ENCODE measurements around the gene PPFIA4.
"Not testable (repeated sequence)": the region's sequence is repeated elsewhere in the genome, so short reads cannot be mapped to it uniquely, and the experiment has no call there.

The PPFIA4 gene

DNA sequence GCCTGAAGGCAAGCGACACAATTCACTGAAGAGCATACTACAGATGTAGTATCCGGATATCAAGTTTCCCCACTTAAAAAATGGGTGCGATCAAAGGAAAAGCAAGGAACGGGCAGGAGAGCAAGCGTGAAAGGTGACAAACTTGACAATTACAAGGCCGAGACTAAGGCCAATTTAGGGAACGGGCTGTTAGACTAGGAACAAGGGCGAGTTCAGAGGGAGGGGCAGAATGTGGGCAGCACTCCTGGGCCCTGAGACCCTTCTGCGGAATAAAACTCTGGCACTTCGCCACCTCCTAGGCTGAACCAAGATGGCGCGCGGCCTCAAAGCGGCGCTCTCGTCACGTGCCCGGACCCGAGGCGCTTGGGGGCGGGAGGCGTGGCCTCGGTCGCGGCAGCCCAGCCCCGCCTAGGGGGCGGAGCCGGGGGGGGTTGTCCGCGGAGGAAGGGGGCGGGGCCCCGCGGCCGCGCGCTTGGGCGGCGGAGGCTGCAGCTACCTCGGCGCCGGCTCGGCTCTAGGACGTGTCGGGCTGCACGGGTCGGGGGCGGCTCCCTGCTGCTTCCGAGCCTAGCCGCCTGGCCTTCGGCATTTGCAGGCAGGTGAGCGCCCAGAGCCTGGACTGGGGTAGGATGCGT, at the start of gene PPFIA4:
Gene PPFIA4, plus strand, starts transcription at position 461 of the 635 bp plus-strand sequence. CDS start 12,518 bp downstream, outside the sequence.
- Histone ChIP-seq H3K4me1 (ENCODE audit: control insufficient read depth, insufficient read depth, low read length) (peaks cover 5% of the 10 kb centered on the region), H3K4me3 (ENCODE audit: low read length) (peak within 1 kb of the TSS; percentile 87), H3K36me3 (ENCODE audit: control insufficient read depth, insufficient read depth, low read length) (peaks cover 8% of the 10 kb centered on the region), H3K27ac (ENCODE audit: low read depth, low read length) (peak within 1 kb of the TSS; percentile 63), H3K27me3 (ENCODE audit: control insufficient read depth, insufficient read depth, low read length) (peaks cover 3% of the 10 kb centered on the region), H3K9ac (ENCODE audit: low read length) (peak within 1 kb of the TSS; percentile 27)

- H3K9ac ChIP-seq (ENCODE audit: low read length) = no peak overlapping the region
Observed at GRCh38 chr1:202976633-202977032, 49.7 kb upstream of the PPFIA4 start.

DNA sequence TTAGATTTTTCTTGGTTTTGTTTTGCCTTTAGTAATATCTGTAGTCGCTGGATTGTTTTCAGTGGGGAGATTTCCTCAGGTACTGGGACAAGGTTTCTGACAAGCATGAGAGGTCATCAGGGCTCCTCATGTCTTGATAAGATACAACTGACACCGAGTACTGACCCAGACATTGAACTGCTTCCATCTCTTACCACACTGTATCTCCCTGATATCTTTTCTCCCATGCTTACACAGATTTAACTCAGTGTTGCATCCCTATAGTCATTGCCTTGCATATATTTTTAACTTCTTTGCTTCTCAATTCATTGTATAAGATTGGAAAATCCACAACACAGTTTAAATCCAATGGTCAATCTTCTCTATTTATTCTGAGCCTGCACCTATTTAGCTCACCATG, 46.8 kb upstream of the PPFIA4 start:
- H3K4me1 ChIP-seq (ENCODE audit: control insufficient read depth, insufficient read depth, low read length) = no peaks in the 10 kb centered on the region
- H3K36me3 ChIP-seq (ENCODE audit: control insufficient read depth, insufficient read depth, low read length) = no peaks in the 10 kb centered on the region
- no peaks in the 10 kb centered on the region for H3K27me3 ChIP-seq (ENCODE audit: control insufficient read depth, insufficient read depth, low read length)
- H3K4me3 ChIP-seq (ENCODE audit: low read length) = no peak overlapping the region
- no peak overlapping the region for H3K27ac ChIP-seq (ENCODE audit: low read depth, low read length)
- H3K9ac ChIP-seq (ENCODE audit: low read length) = no peak overlapping the region

More at GRCh38 chr1:202976633-202977032, 49.7 kb upstream of the PPFIA4 start:
- Histone ChIP-seq H3K4me1 (ENCODE audit: control insufficient read depth, insufficient read depth, low read length) (no peaks in the 10 kb centered on the region), H3K27ac (ENCODE audit: low read depth, low read length) (no peak overlapping the region), H3K36me3 (ENCODE audit: control insufficient read depth, insufficient read depth, low read length) (no peaks in the 10 kb centered on the region), H3K27me3 (ENCODE audit: control insufficient read depth, insufficient read depth, low read length) (no peaks in the 10 kb centered on the region), H3K4me3 (ENCODE audit: low read length) (no peak overlapping the region)

- Histone ChIP-seq H3K9ac (ENCODE audit: low read length) (no peak overlapping the region), H3K4me1 (ENCODE audit: control insufficient read depth, insufficient read depth, low read length) (no peaks in the 10 kb centered on the region), H3K27ac (ENCODE audit: low read depth, low read length) (no peak overlapping the region), H3K27me3 (ENCODE audit: control insufficient read depth, insufficient read depth, low read length) (no peaks in the 10 kb centered on the region), H3K36me3 (ENCODE audit: control insufficient read depth, insufficient read depth, low read length) (no peaks in the 10 kb centered on the region), H3K4me3 (ENCODE audit: low read length) (no peak overlapping the region)
Observed at GRCh38 chr1:202981939-202982338, 44.4 kb upstream of the PPFIA4 start.

- Histone ChIP-seq H3K27me3 (ENCODE audit: control insufficient read depth, insufficient read depth, low read length) (no peaks in the 10 kb centered on the region), H3K27ac (ENCODE audit: low read depth, low read length) (no peak overlapping the region), H3K4me1 (ENCODE audit: control insufficient read depth, insufficient read depth, low read length) (no peaks in the 10 kb centered on the region)
Observed at GRCh38 chr1:202982715-202983430, 43.4 kb upstream of the PPFIA4 start.

GRCh38 chr1:202986120-202986519, 40.2 kb upstream of the PPFIA4 start:
- H3K36me3 ChIP-seq (ENCODE audit: control insufficient read depth, insufficient read depth, low read length); H3K4me1 ChIP-seq (ENCODE audit: control insufficient read depth, insufficient read depth, low read length); H3K27me3 ChIP-seq (ENCODE audit: control insufficient read depth, insufficient read depth, low read length); H3K9ac ChIP-seq (ENCODE audit: low read length); H3K27ac ChIP-seq (ENCODE audit: low read depth, low read length); H3K4me3 ChIP-seq (ENCODE audit: low read length): not testable (repeated sequence)

More at GRCh38 chr1:202982715-202983430, 43.4 kb upstream of the PPFIA4 start:
- Histone ChIP-seq H3K9ac (ENCODE audit: low read length) (no peak overlapping the region), H3K36me3 (ENCODE audit: control insufficient read depth, insufficient read depth, low read length) (no peaks in the 10 kb centered on the region), H3K4me3 (ENCODE audit: low read length) (no peak overlapping the region)

DNA sequence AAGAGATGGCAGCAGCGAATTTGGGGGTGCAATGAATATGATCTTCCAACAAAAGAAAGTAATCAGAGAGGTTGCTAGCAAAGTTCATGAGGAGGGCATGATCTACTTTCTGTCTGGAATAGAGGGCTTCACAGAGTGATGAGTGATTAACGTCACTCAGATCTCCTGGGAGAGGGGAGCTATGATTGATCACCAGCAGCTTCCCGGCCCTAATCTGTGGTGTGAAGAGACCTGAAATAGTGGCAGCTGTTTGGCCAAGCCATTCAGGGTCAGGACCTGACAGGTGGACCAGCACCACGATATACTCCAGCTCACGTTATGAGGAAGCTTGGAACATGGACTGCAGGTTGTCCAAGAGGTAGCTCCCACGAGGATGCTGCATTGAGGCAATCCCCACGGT, 39.0 kb upstream of the PPFIA4 start:
- H3K36me3 ChIP-seq (ENCODE audit: control insufficient read depth, insufficient read depth, low read length) = no peaks in the 10 kb centered on the region
- no peak overlapping the region for H3K4me3 ChIP-seq (ENCODE audit: low read length)
- no peaks in the 10 kb centered on the region for H3K27me3 ChIP-seq (ENCODE audit: control insufficient read depth, insufficient read depth, low read length)
- H3K27ac ChIP-seq (ENCODE audit: low read depth, low read length) = no peak overlapping the region
- no peaks in the 10 kb centered on the region for H3K4me1 ChIP-seq (ENCODE audit: control insufficient read depth, insufficient read depth, low read length)
- no peak overlapping the region for H3K9ac ChIP-seq (ENCODE audit: low read length)

DNA sequence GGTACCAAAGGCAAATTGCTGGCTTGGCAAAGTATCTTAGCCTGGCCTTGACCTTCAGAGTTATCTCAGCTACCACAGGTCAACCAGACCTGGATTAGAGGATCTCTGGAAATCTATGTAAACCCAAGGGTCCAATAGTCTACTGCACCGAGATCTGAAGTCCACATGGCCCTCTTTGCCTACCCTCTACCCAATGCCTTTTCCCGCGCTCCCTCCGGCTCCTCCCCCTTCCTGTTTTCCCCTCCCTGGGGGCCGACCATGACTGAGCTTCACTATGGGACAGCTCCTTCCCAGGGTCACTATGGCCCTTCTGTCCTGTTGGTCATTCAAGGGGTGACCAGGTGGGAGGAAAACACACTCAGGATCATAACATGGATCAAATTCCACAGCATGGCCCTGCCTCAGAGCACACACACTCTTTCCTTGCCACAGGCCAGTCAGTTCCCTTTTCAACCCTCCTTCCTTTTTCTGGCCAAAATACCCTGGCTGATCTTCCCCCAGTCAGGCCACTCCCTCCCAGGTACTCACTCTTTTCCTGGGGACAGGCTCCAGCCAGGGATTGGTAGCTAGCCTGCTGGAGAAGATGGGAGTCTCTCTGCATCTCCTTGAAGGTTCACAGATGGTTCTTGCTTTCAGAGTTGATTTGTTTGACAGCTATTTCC, 38.2 kb upstream of the PPFIA4 start:
- Histone ChIP-seq H3K9ac (ENCODE audit: low read length) (no peak overlapping the region), H3K27me3 (ENCODE audit: control insufficient read depth, insufficient read depth, low read length) (no peaks in the 10 kb centered on the region), H3K27ac (ENCODE audit: low read depth, low read length) (no peak overlapping the region), H3K36me3 (ENCODE audit: control insufficient read depth, insufficient read depth, low read length) (no peaks in the 10 kb centered on the region), H3K4me3 (ENCODE audit: low read length) (no peak overlapping the region), H3K4me1 (ENCODE audit: control insufficient read depth, insufficient read depth, low read length) (no peaks in the 10 kb centered on the region)

GRCh38 chr1:202989879-202990278, 36.4 kb upstream of the PPFIA4 start:
- Histone ChIP-seq H3K4me3 (ENCODE audit: low read length) (no peak overlapping the region), H3K27me3 (ENCODE audit: control insufficient read depth, insufficient read depth, low read length) (no peaks in the 10 kb centered on the region), H3K36me3 (ENCODE audit: control insufficient read depth, insufficient read depth, low read length) (no peaks in the 10 kb centered on the region), H3K4me1 (ENCODE audit: control insufficient read depth, insufficient read depth, low read length) (no peaks in the 10 kb centered on the region), H3K27ac (ENCODE audit: low read depth, low read length) (no peak overlapping the region), H3K9ac (ENCODE audit: low read length) (no peak overlapping the region)

DNA sequence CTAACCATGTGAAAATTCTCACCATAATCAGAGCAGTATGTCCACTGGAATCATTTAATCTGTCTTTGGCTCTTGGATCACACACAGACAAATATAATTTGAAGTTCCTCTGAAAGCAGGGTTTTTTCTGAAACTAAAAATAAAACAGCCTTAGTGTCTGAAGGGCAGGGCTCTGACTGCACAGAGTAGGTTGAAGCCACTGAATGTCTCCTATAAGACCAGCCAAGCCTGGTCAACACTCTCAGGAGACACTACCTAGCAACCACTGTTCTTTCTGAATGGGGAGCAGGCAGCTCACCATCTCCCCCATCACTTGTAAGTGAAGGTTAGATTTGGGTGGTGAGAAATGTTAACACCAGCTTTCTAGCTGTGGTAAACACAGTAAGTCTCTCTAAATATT, 35.2 kb upstream of the PPFIA4 start:
- Histone ChIP-seq H3K27ac (ENCODE audit: low read depth, low read length) (no peak overlapping the region), H3K4me1 (ENCODE audit: control insufficient read depth, insufficient read depth, low read length) (no peaks in the 10 kb centered on the region), H3K4me3 (ENCODE audit: low read length) (no peak overlapping the region), H3K27me3 (ENCODE audit: control insufficient read depth, insufficient read depth, low read length) (no peaks in the 10 kb centered on the region), H3K36me3 (ENCODE audit: control insufficient read depth, insufficient read depth, low read length) (no peaks in the 10 kb centered on the region), H3K9ac (ENCODE audit: low read length) (no peak overlapping the region)

- Histone ChIP-seq H3K4me1 (ENCODE audit: control insufficient read depth, insufficient read depth, low read length) (no peaks in the 10 kb centered on the region), H3K27me3 (ENCODE audit: control insufficient read depth, insufficient read depth, low read length) (no peaks in the 10 kb centered on the region), H3K9ac (ENCODE audit: low read length) (no peak overlapping the region), H3K27ac (ENCODE audit: low read depth, low read length) (no peak overlapping the region), H3K36me3 (ENCODE audit: control insufficient read depth, insufficient read depth, low read length) (no peaks in the 10 kb centered on the region), H3K4me3 (ENCODE audit: low read length) (no peak overlapping the region)
Observed at GRCh38 chr1:202994756-202995155, 31.5 kb upstream of the PPFIA4 start.

GRCh38 chr1:202998836-202999750, 27.2 kb upstream of the PPFIA4 start:
- Histone ChIP-seq H3K36me3 (ENCODE audit: control insufficient read depth, insufficient read depth, low read length) (no peaks in the 10 kb centered on the region), H3K4me1 (ENCODE audit: control insufficient read depth, insufficient read depth, low read length) (no peaks in the 10 kb centered on the region), H3K27me3 (ENCODE audit: control insufficient read depth, insufficient read depth, low read length) (no peaks in the 10 kb centered on the region), H3K4me3 (ENCODE audit: low read length) (no peak overlapping the region), H3K9ac (ENCODE audit: low read length) (no peak overlapping the region), H3K27ac (ENCODE audit: low read depth, low read length) (no peak overlapping the region)
